Esophagus squamous epithelium (tissue), 4 donors: ENCODE results near the gene MYL9.

Source experiments
- POLR2A ChIP-seq, 4 donors: fragments of 450-650 bp; IDR thresholded peaks; one replicate each; pipeline ENCODE4 v1.6.1; 2017; ENCODE audit warnings: antibody characterized with exemption in 4 of 4, mild to moderate bottlenecking in 4 of 4, moderate library complexity in 3 of 4
- TF ChIP-seq, protein P1 (sequence below), 6 experiments: fragments of 450-650 bp in 4 of 6; fragments of 200-600 bp in 2 of 6; sonication (generic) in 2 of 6; IDR thresholded peaks; one replicate each; pipeline ENCODE4 v1.5.1; 2016 to 2019; ENCODE audit warnings: antibody characterized with exemption in 6 of 6, mild to moderate bottlenecking in 4 of 6, moderate library complexity in 4 of 6

DNA sequence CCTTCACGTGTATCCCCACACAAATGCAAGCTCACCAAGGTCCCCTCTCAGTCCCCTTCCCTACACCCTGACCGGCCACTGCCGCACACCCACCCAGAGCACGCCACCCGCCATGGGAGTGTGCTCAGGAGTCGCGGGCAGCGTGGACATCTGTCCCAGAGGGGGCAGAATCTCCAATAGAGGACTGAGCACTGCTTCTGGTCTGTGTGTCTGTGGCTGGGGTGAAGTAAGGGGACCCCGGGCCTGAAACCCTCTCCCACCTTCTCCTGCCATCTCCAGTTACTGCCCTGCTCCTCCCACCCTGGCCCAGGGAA, 8.3 kb downstream of the MYL9 start:
- no peak for TF ChIP-seq POLR2A (IDR thresholded peaks at IDR 0.05)
- TF ChIP-seq, protein P1, sequence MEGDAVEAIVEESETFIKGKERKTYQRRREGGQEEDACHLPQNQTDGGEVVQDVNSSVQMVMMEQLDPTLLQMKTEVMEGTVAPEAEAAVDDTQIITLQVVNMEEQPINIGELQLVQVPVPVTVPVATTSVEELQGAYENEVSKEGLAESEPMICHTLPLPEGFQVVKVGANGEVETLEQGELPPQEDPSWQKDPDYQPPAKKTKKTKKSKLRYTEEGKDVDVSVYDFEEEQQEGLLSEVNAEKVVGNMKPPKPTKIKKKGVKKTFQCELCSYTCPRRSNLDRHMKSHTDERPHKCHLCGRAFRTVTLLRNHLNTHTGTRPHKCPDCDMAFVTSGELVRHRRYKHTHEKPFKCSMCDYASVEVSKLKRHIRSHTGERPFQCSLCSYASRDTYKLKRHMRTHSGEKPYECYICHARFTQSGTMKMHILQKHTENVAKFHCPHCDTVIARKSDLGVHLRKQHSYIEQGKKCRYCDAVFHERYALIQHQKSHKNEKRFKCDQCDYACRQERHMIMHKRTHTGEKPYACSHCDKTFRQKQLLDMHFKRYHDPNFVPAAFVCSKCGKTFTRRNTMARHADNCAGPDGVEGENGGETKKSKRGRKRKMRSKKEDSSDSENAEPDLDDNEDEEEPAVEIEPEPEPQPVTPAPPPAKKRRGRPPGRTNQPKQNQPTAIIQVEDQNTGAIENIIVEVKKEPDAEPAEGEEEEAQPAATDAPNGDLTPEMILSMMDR (IDR thresholded peaks at IDR 0.05) = no peak
